ENCODE measurements around the gene PLXNA4.

The PLXNA4 gene

GRCh38 chr7:132225216-132226030 is 350.8 kb downstream of the PLXNA4 start:
- no peak for DNase-seq (ENCODE audit: extremely low read depth in 1 of 2, low read depth in 1 of 2)

- no peak for DNase-seq (ENCODE audit: extremely low read depth in 1 of 2, low read depth in 1 of 2)
These were observed 354.9 kb downstream of the PLXNA4 start for GRCh38 chr7:132221356-132221755.

- no peak for DNase-seq (ENCODE audit: extremely low read depth in 1 of 2, low read depth in 1 of 2)
These were observed 356.2 kb downstream of the PLXNA4 start for GRCh38 chr7:132220060-132220459.

- DNase-seq (ENCODE audit: extremely low read depth in 1 of 2, low read depth in 1 of 2) = no peak
These were observed 357.4 kb downstream of the PLXNA4 start for GRCh38 chr7:132218876-132219275.

- DNase-seq (ENCODE audit: extremely low read depth in 1 of 2, low read depth in 1 of 2) = no peak
These were observed 359.3 kb downstream of the PLXNA4 start for GRCh38 chr7:132216847-132217525.

GRCh38 chr7:132214452-132214851 is 361.8 kb downstream of the PLXNA4 start:
- no peak for DNase-seq (ENCODE audit: extremely low read depth in 1 of 2, low read depth in 1 of 2)

GRCh38 chr7:132213583-132213982 is 362.7 kb downstream of the PLXNA4 start:
- no peak for DNase-seq (ENCODE audit: extremely low read depth in 1 of 2, low read depth in 1 of 2)

GRCh38 chr7:132211971-132212370 is 364.3 kb downstream of the PLXNA4 start:
- DNase-seq (ENCODE audit: extremely low read depth in 1 of 2, low read depth in 1 of 2) = no peak

GRCh38 chr7:132210821-132211220 is 365.4 kb downstream of the PLXNA4 start:
- no peak for DNase-seq (ENCODE audit: extremely low read depth in 1 of 2, low read depth in 1 of 2)

- no peak for DNase-seq (ENCODE audit: extremely low read depth in 1 of 2, low read depth in 1 of 2)
These were observed 368.5 kb downstream of the PLXNA4 start for GRCh38 chr7:132207782-132208181.

GRCh38 chr7:132207211-132207610 is 369.1 kb downstream of the PLXNA4 start:
- DNase-seq (ENCODE audit: extremely low read depth in 1 of 2, low read depth in 1 of 2) = no peak

GRCh38 chr7:132206594-132206993 is 369.7 kb downstream of the PLXNA4 start:
- DNase-seq (ENCODE audit: extremely low read depth in 1 of 2, low read depth in 1 of 2) = no peak

- DNase-seq (ENCODE audit: extremely low read depth in 1 of 2, low read depth in 1 of 2) = no peak
These were observed 370.8 kb downstream of the PLXNA4 start for GRCh38 chr7:132205509-132205908.

- no peak for DNase-seq (ENCODE audit: extremely low read depth in 1 of 2, low read depth in 1 of 2)
These were observed 373.2 kb downstream of the PLXNA4 start for GRCh38 chr7:132203021-132203420.

GRCh38 chr7:132202541-132202940 is 373.7 kb downstream of the PLXNA4 start:
- DNase-seq (ENCODE audit: extremely low read depth in 1 of 2, low read depth in 1 of 2) = no peak

GRCh38 chr7:132200141-132200540 is 376.1 kb downstream of the PLXNA4 start:
- no peak for DNase-seq (ENCODE audit: extremely low read depth in 1 of 2, low read depth in 1 of 2)

GRCh38 chr7:132199626-132200025 is 376.6 kb downstream of the PLXNA4 start:
- no peak for DNase-seq (ENCODE audit: extremely low read depth in 1 of 2, low read depth in 1 of 2)

GRCh38 chr7:132197772-132198171 is 378.5 kb downstream of the PLXNA4 start:
- no peak for DNase-seq (ENCODE audit: extremely low read depth in 1 of 2, low read depth in 1 of 2)

- DNase-seq (ENCODE audit: extremely low read depth in 1 of 2, low read depth in 1 of 2) = no peak
These were observed 382.4 kb downstream of the PLXNA4 start for GRCh38 chr7:132193898-132194297.

GRCh38 chr7:132192809-132193208 is 383.5 kb downstream of the PLXNA4 start:
- DNase-seq (ENCODE audit: extremely low read depth in 1 of 2, low read depth in 1 of 2) = no peak

GRCh38 chr7:132191418-132191817 is 384.9 kb downstream of the PLXNA4 start:
- no peak for DNase-seq (ENCODE audit: extremely low read depth in 1 of 2, low read depth in 1 of 2)

- DNase-seq (ENCODE audit: extremely low read depth in 1 of 2, low read depth in 1 of 2) = no peak
These were observed 385.6 kb downstream of the PLXNA4 start for GRCh38 chr7:132190683-132191082.

All from stimulated activated CD8-positive, alpha-beta memory T cell treated with anti-CD3 and anti-CD28 coated beads, Interleukin-7, amount 100 ng/mL, for 48 hours (primary cell).